ENCODE data around the gene SLC13A2. TPM values are rescaled to one million over a fixed set of nuclear protein-coding genes. Genes with fewer than 3 reads are reported as not detected.

Gene SLC13A2
- polyA plus RNA-seq, 3 donors, result not detected

DNA sequence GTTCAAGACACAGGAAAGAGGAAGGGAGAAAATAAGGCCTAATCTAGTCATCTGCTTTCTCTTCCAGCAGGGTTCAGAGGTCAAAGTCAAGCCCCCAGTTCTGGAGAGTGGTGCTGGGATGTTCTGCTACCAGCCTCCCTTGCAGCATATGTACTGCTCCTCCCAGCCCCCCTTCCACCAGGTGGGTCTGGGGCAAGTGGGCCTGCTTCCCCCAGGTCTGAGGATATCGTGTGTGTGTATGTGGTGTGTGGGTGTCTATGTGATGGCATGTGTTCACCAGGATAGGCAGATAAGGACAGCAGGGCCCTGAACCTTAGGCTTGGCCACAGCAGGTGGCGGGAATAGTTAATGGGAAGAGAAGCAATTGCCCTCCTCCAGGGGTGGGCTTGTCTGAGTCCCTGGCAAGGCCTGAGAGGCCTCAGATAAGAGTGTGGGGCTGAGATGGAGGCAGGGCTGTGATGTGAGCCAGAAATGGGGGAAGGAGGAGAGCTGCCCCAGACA is 53.8 kb downstream of the SLC13A2 start:
- Histone ChIP-seq H3K4me2 (replicated peaks; ENCODE audit: extremely low read depth, low read length, poor library complexity, severe bottlenecking) (no peak overlapping the region), H3K4me1 (ENCODE audit: control insufficient read depth in 1 of 2, insufficient read depth in 2 of 2, low read length in 2 of 2) (no peaks in the 10 kb centered on the region), H3K79me2 (ENCODE audit: insufficient read depth, low read length) (no peaks in the 10 kb centered on the region), H3K9ac (ENCODE audit: insufficient read depth, low read length, poor library complexity, severe bottlenecking) (no peak overlapping the region), H3K4me3 (replicated peaks in 1 of 3; ENCODE audit: low read depth in 2 of 3, low read length in 3 of 3) (no peak overlapping the region), H3K36me3 (replicated peaks in 1 of 2; ENCODE audit: control insufficient read depth in 1 of 2, insufficient read depth in 2 of 2, low read length in 2 of 2) (no peaks in the 10 kb centered on the region), H2AFZ (ENCODE audit: insufficient read depth, low read depth, low read length, poor library complexity, severe bottlenecking) (no peak overlapping the region), H3K27me3 (ENCODE audit: control insufficient read depth in 2 of 2, insufficient read depth in 2 of 2, low read length in 2 of 2) (no peaks in the 10 kb centered on the region), H3K27ac (ENCODE audit: low read depth in 1 of 2, low read length in 2 of 2) (no peak overlapping the region), H4K20me1 (ENCODE audit: insufficient read depth, low read length) (no peaks in the 10 kb centered on the region), H3K9me3 (replicated peaks in 1 of 2; ENCODE audit: control insufficient read depth in 1 of 2, insufficient read depth in 1 of 2, low read length in 2 of 2) (no peaks in the 10 kb centered on the region)
- no peaks in the 10 kb centered on the region for H3K4me1 Mint-ChIP-seq
- no peak for DNase-seq
- TF ChIP-seq, protein P1, sequence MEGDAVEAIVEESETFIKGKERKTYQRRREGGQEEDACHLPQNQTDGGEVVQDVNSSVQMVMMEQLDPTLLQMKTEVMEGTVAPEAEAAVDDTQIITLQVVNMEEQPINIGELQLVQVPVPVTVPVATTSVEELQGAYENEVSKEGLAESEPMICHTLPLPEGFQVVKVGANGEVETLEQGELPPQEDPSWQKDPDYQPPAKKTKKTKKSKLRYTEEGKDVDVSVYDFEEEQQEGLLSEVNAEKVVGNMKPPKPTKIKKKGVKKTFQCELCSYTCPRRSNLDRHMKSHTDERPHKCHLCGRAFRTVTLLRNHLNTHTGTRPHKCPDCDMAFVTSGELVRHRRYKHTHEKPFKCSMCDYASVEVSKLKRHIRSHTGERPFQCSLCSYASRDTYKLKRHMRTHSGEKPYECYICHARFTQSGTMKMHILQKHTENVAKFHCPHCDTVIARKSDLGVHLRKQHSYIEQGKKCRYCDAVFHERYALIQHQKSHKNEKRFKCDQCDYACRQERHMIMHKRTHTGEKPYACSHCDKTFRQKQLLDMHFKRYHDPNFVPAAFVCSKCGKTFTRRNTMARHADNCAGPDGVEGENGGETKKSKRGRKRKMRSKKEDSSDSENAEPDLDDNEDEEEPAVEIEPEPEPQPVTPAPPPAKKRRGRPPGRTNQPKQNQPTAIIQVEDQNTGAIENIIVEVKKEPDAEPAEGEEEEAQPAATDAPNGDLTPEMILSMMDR (IDR thresholded peaks at IDR 0.05), result no peak
- no peaks in the 10 kb centered on the region for H3K9me3 Mint-ChIP-seq
- intact Hi-C loops (cut with micrococcal nuclease), result no loop called here
- peak overlapping the region in 1 of 2 donors; percentile 37 for H3K4me3 Mint-ChIP-seq
- WGBS (ENCODE audit: insufficient coverage), result 100% methylated on average over 2 of the region's 2 CpGs
- H3K27me3 Mint-ChIP-seq (ENCODE audit: low read depth in 3 of 3), result peaks cover 2 to 9% (median 8%) of the 10 kb centered on the region in 3 donors
- peak overlapping the region in 1 of 7 donors; percentile 71 for H3K27ac Mint-ChIP-seq
- H3K36me3 Mint-ChIP-seq, result no peaks in the 10 kb centered on the region

DNA sequence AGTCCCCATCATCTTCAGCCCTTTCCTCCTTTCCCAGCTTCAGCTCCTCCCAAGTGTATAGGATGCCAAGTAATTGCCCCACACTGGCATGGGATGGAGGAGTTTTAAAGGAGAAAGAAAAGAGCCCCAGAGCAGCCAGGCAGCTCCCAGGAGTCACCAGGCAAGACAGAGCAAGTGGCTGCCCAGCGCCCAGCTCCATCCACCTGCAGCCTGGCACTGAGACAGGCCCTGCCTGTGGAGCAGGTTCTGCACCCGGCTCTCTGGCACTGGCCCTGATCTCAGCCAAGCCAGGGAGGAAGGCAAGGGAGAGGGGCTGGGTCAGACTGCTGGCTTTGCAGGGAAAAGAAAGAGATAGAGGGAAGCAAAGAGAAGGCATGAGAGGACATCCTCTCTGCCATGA is 54.4 kb downstream of the SLC13A2 start:
- no peaks in the 10 kb centered on the region for H3K4me1 Mint-ChIP-seq
- Histone ChIP-seq H3K4me2 (replicated peaks; ENCODE audit: extremely low read depth, low read length, poor library complexity, severe bottlenecking) (no peak overlapping the region), H4K20me1 (ENCODE audit: insufficient read depth, low read length) (no peaks in the 10 kb centered on the region), H3K4me3 (replicated peaks in 1 of 3; ENCODE audit: low read depth in 2 of 3, low read length in 3 of 3) (no peak overlapping the region), H3K4me1 (ENCODE audit: control insufficient read depth in 1 of 2, insufficient read depth in 2 of 2, low read length in 2 of 2) (no peaks in the 10 kb centered on the region), H3K27ac (ENCODE audit: low read depth in 1 of 2, low read length in 2 of 2) (no peak overlapping the region), H2AFZ (ENCODE audit: insufficient read depth, low read depth, low read length, poor library complexity, severe bottlenecking) (no peak overlapping the region), H3K27me3 (ENCODE audit: control insufficient read depth in 2 of 2, insufficient read depth in 2 of 2, low read length in 2 of 2) (no peaks in the 10 kb centered on the region), H3K9ac (ENCODE audit: insufficient read depth, low read length, poor library complexity, severe bottlenecking) (no peak overlapping the region), H3K36me3 (replicated peaks in 1 of 2; ENCODE audit: control insufficient read depth in 1 of 2, insufficient read depth in 2 of 2, low read length in 2 of 2) (no peaks in the 10 kb centered on the region), H3K79me2 (ENCODE audit: insufficient read depth, low read length) (no peaks in the 10 kb centered on the region), H3K9me3 (replicated peaks in 1 of 2; ENCODE audit: control insufficient read depth in 1 of 2, insufficient read depth in 1 of 2, low read length in 2 of 2) (no peaks in the 10 kb centered on the region)
- peak overlapping the region in 1 of 7 donors; percentile 71 for H3K27ac Mint-ChIP-seq
- H3K36me3 Mint-ChIP-seq, result no peaks in the 10 kb centered on the region
- TF ChIP-seq, protein P1 (IDR thresholded peaks at IDR 0.05), result no peak
- no peak for DNase-seq
- WGBS (ENCODE audit: insufficient coverage), result 100% methylated on average over 2 of the region's 2 CpGs
- intact Hi-C loops (cut with micrococcal nuclease), result no loop called here
- no peak overlapping the region for H3K4me3 Mint-ChIP-seq
- H3K27me3 Mint-ChIP-seq (ENCODE audit: low read depth in 3 of 3), result peaks cover 2 to 9% (median 8%) of the 10 kb centered on the region in 3 donors
- H3K9me3 Mint-ChIP-seq, result no peaks in the 10 kb centered on the region
